Adrenal gland (tissue), 12 donors: ENCODE results near the gene TTLL5. TPM values are rescaled to one million over a fixed set of nuclear protein-coding genes. Genes with fewer than 3 reads are reported as not detected.
A peak's percentile ranks its signal among the peaks of the same experiment; 100 is the strongest.

Experiments
- DNase-seq, 7 donors: peaks; one replicate each; pipeline ENCODE4 v3.0.0-alpha.2; 2019 to 2020
- H3K27ac ChIP-seq, 5 donors: fragments of 200-600 bp; sonication (generic) in 4 of 5; 1 replicate in 3 of 5; 2 replicates in 2 of 5; pipeline versions ENCODE4 v1.5.1 to v1.8.0; 2016 to 2020; ENCODE audit warnings: mild to moderate bottlenecking in 1 of 5
- H3K27me3 ChIP-seq: fragments of 200-600 bp; 2 replicates; pipeline ENCODE4 v1.8.0; 2021
- H3K36me3 ChIP-seq, 2 donors: fragments of 200-600 bp; replicated peaks in 1 of 2; 1 replicate in 1 of 2; 2 replicates in 1 of 2; pipeline versions ENCODE4 v1.5.1 to v1.8.0; 2018 to 2022
- H3K4me1 ChIP-seq, 2 donors: fragments of 200-600 bp; replicated peaks in 1 of 2; 1 replicate in 1 of 2; 2 replicates in 1 of 2; pipeline versions ENCODE4 v1.5.1 to v1.8.0; 2018 to 2021
- H3K4me3 ChIP-seq, 4 donors: fragments of 200-600 bp; sonication (generic) in 3 of 4; one replicate each; pipeline ENCODE4 v1.5.1; 2016 to 2018
- H3K9me3 ChIP-seq, 3 donors: fragments of 200-600 bp; sonication (generic) in 1 of 3; replicated peaks in 1 of 3; 1 replicate in 2 of 3; 2 replicates in 1 of 3; pipeline versions ENCODE4 v1.5.1 to v1.8.0; 2016 to 2021
- CTCF ChIP-seq, 6 experiments: fragments of 450-650 bp in 4 of 6; fragments of 200-600 bp in 2 of 6; sonication (generic) in 1 of 6; IDR thresholded peaks; 1 replicate in 5 of 6; 2 replicates in 1 of 6; pipeline versions ENCODE4 v1.5.1 to v1.8.0; 2016 to 2021; ENCODE audit warnings: antibody characterized with exemption in 6 of 6, mild to moderate bottlenecking in 2 of 6, moderate library complexity in 1 of 6
- POLR2A ChIP-seq, 2 donors: fragments of 450-650 bp; IDR thresholded peaks; one replicate each; pipeline ENCODE4 v1.6.1; 2017; ENCODE audit warnings: antibody characterized with exemption in 2 of 2, mild to moderate bottlenecking in 2 of 2, moderate library complexity in 1 of 2
- WGBS, 4 donors: extraction: QIAGEN DNeasy Blood & Tissue Kit in 2 of 4; methylation state at CpG; one replicate each; pipeline versions ENCODE4 v1.1.5 to v1.1.7; 2013 to 2017; 5-methylcytosine and 5-hydroxymethylcytosine counted together
- intact Hi-C, 2 donors: fragments of 100-400 bp; cut with DNase I; formaldehyde crosslinking; loops; one replicate each; pipeline versions ENCODE4 v1.14.1 to v1.15.0; 2022 to 2023
- polyA plus RNA-seq, 3 donors: library from polyadenylated mRNA; stranded (reverse); fragments of 200-250 nt in 2 of 3; fragments of 350-450 nt in 1 of 3; fragmentation: Illumina TruSeq in 1 of 3; extraction: RNeasy Lipid Tissue Mini Kit (QIAGEN cat#74804) in 1 of 3; gene quantifications; one replicate each; pipeline ENCODE4 v1.2.3, GENCODE V29; 2013 to 2014
- total RNA-seq, 9 donors: library from RNA; depleted of rRNA in 4 of 9; stranded (reverse); fragments of >200 nt in 4 of 9; fragments of 120-200 nt in 1 of 9; fragmentation: NEBNext Ultra II Directional in 1 of 9; extraction: Animal tissue kit (Norgen Biotek cat#: 25700) in 1 of 9; gene quantifications; one replicate each; pipeline versions ENCODE4 v1.1.0 to v1.2.4, GENCODE V29; 2013 to 2023
- donor health status: healthy with polysubstance abuse.
- donor health status: Bipolar disorder and iron deficiency.
- donor health status: DM: yes; HTN: yes; CAD: no.
- donor health status: DM: no; HTN: no; CAD: no.
- donor health status: DM: no; HTN: no; CAD: no.
- donor health status: DM: yes; HTN: yes; CAD: no.

TTLL5 gene
- total and polyA plus RNA-seq, 12 donors = 12.7 to 34.0 (median 24.1) TPM

- 85 to 90% (median 88%) methylated on average over 3 of the region's 3 CpGs for WGBS, 4 donors
- intact Hi-C loops = no loop called here
- Histone ChIP-seq H3K9me3 (no peaks in the 10 kb centered on the region), H3K4me1 (no peaks in the 10 kb centered on the region), H3K4me3 (no peak overlapping the region), H3K27ac (no peak overlapping the region), H3K27me3 (no peaks in the 10 kb centered on the region), H3K36me3 (no peaks in the 10 kb centered on the region)
- DNase-seq = no peak
- TF ChIP-seq POLR2A (IDR thresholded peaks at IDR 0.05) = no peak
- no peak for TF ChIP-seq CTCF (IDR thresholded peaks at IDR 0.05)
Measured at GRCh38 chr14:75879031-75879430, 218.0 kb downstream of the TTLL5 start.

GRCh38 chr14:75880512-75880911 lies 219.5 kb downstream of the TTLL5 start:
- WGBS, 4 donors = 89 to 100% (median 100%) methylated on average over 1 of the region's 1 CpG
- no peaks in the 10 kb centered on the region for H3K4me1 ChIP-seq
- no peaks in the 10 kb centered on the region for H3K9me3 ChIP-seq
- no peaks in the 10 kb centered on the region for H3K27me3 ChIP-seq
- H3K36me3 ChIP-seq = no peaks in the 10 kb centered on the region
- no peak overlapping the region for H3K27ac ChIP-seq
- DNase-seq = no peak
- intact Hi-C loops = no loop called here
- TF ChIP-seq POLR2A (IDR thresholded peaks at IDR 0.05) (no peak), CTCF (IDR thresholded peaks at IDR 0.05) (no peak)
- no peak overlapping the region for H3K4me3 ChIP-seq

- H3K4me3 ChIP-seq = no peak overlapping the region
- H3K36me3 ChIP-seq = no peaks in the 10 kb centered on the region
- no peaks in the 10 kb centered on the region for H3K4me1 ChIP-seq
- no peak for TF ChIP-seq POLR2A (IDR thresholded peaks at IDR 0.05)
- TF ChIP-seq CTCF (IDR thresholded peaks at IDR 0.05) = no peak
- DNase-seq = no peak
- H3K27me3 ChIP-seq = no peaks in the 10 kb centered on the region
- intact Hi-C loops = no loop called here
- no peak overlapping the region for H3K27ac ChIP-seq
- no peaks in the 10 kb centered on the region for H3K9me3 ChIP-seq
- WGBS, 4 donors = 95 to 97% (median 96%) methylated on average over 5 of the region's 5 CpGs
Measured at GRCh38 chr14:75881994-75882393, 220.9 kb downstream of the TTLL5 start.

- Histone ChIP-seq H3K9me3 (no peaks in the 10 kb centered on the region), H3K27me3 (no peaks in the 10 kb centered on the region), H3K4me3 (no peak overlapping the region), H3K27ac (peak overlapping the region in 1 of 5 donors; percentile 17), H3K4me1 (no peaks in the 10 kb centered on the region), H3K36me3 (no peaks in the 10 kb centered on the region)
- no peak for DNase-seq
- TF ChIP-seq POLR2A (IDR thresholded peaks at IDR 0.05) (no peak), CTCF (IDR thresholded peaks at IDR 0.05) (peak in 1 of 6 experiments; percentile 8)
- intact Hi-C loops = no loop called here
- 77 to 85% (median 81%) methylated on average over 6 of the region's 6 CpGs for WGBS, 4 donors
Measured at GRCh38 chr14:75884198-75884611, 223.2 kb downstream of the TTLL5 start.
